HG03469 (cell line): ENCODE data around the gene OTC.
A peak's percentile ranks its signal among the peaks of the same experiment; 100 is the strongest.

Source experiments
- ATAC-seq: cut with Tn5 transposase; IDR thresholded peaks from one replicate; pipeline ENCODE4 v1.9.1; 2021; ENCODE audit warnings: mild to moderate bottlenecking, moderate library complexity, moderate number of reproducible peaks; ENCODE audit not compliant: unreplicated experiment

The OTC gene

DNA sequence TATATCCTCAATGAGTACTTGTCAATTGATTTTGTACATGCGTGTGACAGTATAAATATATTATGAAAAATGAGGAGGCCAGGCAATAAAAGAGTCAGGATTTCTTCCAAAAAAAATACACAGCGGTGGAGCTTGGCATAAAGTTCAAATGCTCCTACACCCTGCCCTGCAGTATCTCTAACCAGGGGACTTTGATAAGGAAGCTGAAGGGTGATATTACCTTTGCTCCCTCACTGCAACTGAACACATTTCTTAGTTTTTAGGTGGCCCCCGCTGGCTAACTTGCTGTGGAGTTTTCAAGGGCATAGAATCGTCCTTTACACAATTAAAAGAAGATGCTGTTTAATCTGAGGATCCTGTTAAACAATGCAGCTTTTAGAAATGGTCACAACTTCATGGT, at the start of gene OTC:
Gene OTC (plus strand): TSS at position 243 of the 400 bp plus-strand sequence. CDS start 93 bp downstream, at position 336.
- ATAC-seq = no peak

DNA sequence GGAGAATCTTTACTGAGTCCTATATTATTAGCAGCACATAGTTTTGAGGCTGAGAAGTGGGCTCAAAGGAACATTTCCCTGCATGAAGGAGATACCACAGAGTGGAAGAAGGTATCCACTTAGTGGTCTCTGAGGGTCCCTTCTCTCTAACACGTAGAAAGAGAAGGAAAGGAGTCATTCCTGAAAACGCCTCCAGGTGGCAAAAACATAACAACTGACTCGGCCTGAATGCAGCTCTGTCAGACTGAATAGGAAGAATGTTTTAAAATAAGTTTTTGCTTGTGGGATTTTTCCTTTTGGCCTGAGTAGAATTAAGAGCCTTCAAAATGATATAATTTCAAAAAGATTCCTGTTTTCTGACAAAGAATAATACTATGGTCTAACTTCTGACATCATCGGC, 48.4 kb upstream of the OTC start:
- no peak for ATAC-seq

DNA sequence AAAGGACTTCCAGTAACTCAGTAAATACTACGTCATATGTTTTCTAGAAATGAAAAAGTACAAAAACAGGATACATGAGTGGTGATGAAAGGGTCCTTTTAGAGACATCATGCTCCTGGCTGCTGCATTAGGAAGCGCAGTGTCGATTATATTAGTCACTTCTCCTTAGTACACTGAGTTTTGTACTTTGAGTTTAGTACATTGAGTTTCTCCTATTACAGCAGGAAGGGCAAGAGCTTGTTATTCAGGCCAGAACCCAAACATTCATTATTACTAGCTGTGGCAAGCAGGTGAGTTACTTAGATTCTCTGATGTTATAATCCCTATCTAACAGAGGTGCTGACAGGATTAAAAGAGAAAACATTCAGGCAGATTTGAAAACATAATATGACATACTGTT, 46.4 kb upstream of the OTC start:
- no peak for ATAC-seq

DNA sequence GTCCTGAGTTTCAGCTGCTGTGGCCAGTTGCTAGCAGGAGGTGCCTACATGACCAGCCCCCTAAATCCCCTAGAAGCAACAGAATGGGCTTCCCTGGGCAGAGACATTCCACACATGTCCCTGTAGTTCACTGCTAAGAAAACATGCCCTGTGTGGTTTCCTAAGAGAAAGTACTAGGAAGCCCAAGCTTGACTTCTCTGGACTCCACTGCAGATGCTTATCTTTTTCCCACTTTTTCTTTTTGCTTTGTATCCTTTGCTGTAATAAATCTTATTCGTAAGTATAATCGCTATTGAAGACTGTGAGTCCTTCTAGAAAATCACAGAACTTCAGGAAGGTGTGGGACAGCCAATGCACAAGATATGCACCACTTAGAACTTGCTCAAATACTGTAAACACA, 40.7 kb upstream of the OTC start:
- no peak for ATAC-seq

DNA sequence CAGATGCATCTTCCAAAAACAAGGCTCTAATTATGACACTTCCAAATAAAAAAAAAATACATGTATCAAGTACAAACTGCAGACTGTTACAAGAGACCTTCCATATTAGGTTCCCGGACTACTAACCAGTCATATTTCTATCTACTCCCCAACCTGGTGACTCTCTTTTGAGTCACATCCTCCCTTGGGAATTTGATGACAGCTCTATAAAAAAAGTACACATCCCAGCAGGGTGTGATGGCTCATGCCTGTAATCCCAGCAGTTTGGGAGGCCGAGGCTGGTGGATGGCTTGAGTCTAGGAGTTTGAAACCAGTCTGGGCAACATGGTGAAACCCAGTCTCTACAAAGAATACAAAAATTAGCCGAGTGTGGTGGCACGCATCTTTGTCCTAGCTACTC, 40.0 kb upstream of the OTC start:
- no peak for ATAC-seq

GRCh38 chrX:38313190-38313589, 39.2 kb upstream of the OTC start:
- ATAC-seq = no peak

DNA sequence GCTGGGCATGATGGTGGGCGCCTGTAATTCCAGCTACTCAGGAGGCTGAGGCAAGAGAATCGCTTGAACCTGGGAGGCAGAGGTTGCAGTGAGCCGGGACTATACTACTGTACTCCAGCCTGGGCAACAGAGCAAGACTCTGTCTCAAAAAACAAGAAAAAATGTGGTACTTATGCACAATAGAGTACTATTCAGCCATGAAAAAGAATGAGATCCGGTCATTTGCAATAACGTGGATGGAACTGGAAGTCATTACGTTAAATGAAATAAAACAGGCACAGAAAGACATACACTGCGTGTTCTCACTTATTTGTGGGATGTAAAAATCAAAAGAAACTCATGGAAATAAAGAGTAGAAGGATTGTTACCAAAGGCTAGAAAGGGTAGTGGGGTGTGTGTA, 37.2 kb upstream of the OTC start:
- no peak for ATAC-seq

- ATAC-seq = no peak
These were observed 34.2 kb upstream of the OTC start for GRCh38 chrX:38318196-38318595.

DNA sequence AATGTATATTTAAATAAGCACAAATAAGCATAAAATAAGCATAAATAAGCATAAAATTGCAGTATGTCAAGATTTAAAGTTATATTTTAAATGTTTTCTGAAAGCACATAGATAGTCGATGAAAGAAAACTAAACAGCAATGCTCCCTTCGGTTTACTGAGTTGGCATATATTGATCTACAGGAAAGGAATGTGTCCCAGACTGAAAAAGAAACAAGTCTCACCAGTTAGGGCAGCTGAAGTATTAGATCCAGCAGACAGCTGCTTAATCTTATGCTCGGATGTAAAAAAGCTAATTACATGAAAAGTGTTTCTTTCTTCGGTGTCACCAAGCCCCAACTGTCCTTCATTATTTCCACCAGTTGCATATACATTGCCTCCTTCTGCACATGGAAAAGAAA, 33.8 kb upstream of the OTC start:
- ATAC-seq = no peak

GRCh38 chrX:38320819-38321218, 31.6 kb upstream of the OTC start:
- no peak for ATAC-seq

GRCh38 chrX:38326086-38326485, 26.3 kb upstream of the OTC start:
- no peak for ATAC-seq

DNA sequence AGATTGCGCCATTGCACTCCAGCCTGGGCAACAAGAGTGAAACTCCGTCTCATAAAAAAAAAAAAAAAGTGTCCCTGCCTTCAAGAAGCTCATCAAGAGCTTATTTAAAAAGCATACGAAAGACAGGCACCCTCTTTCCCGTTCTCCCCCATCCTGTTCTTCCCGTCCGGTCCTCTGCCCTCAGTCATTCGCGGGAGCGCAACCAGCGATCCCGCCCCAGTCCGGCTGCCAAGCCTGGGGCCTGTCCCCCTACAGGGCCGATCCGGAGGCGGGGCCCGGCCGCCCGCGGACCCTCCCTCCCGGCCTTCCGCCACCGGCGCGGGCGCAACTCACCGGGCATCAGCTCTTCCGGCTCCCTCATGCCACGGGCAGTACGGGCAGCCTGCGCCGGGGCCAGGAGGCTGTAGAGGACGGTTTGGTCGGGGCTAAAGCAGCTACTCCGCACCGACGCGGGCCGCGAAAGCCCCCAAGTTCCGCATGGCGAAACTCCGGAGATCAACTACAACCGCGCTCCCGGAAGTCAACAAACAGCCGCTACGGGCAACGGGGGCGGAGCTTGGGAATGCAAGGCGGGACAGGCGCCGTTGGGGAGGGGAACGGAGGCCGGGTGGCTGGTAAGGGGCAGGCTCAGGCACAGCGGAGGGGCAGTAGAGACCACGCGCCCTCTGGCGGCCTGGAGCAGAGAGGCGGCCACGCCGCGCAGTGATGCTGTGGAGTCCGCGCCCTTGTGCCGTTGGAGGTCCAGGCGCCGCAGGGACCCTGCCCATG, 25.2 kb upstream of the OTC start, which contains the start of gene RPGR:
Gene RPGR (minus strand): TSS at position 503 of the 768 bp plus-strand sequence. CDS start 142 bp downstream, at position 361.
- ATAC-seq = peak; percentile 85

- ATAC-seq = no peak
These were observed 24.7 kb upstream of the OTC start for GRCh38 chrX:38327775-38328081.

DNA sequence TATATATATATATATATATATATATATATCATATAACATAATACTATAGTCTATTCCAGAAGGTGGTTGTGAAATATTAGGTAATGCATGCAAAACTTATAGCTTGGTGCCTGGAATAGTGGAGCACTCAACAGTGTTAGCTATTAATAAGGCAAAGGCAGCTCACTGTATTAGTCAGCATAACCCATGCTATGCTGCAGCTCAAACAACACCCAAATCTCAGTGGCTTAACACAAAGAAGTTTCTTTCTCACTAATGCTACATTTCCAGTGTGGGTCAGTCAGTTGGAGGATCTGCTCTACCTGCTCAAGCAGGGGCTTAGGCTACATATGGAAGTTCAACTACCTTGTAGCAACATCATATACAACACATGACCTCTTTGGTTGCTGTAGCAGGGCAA, 19.9 kb upstream of the OTC start:
- ATAC-seq = peak; percentile 74

DNA sequence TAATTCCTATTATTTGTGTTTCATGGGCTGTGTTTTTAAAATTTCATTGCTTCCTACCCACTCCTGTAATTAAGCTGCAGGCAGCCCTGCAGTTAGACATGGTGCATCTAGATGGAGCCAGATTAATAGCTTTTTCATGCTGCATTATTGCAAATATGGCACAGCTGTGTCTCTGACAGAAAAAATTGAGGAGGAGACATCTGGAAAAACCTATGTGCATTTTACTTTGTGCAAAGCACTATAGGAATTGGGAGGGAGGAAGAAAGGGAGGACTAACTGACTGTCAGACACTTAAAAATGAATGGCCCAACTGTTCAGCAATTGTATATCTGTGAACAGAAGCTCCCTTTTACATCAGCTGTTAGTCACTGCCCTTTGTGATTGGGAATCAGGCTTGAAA, 17.0 kb upstream of the OTC start:
- no peak for ATAC-seq

- no peak for ATAC-seq
These were observed 15.7 kb upstream of the OTC start for GRCh38 chrX:38336538-38337240.

DNA sequence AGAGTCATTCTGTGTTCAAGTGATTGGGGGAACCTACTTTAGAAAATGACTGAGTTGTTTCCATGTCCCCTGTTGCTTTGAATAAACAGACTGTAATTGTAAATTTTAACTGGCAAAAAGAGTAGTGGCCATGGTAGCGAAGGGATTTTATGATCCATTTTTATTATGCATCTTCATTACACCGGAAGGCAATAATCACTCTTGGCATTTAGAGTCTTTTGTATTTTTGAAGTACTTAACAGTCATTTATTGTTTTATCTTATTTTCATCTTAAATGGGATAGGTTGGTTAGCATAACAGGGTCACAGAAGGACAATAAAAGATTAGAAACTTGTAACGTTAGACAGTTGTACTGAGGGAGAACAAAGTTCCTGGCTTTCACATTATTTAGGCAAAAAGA, 11.0 kb upstream of the OTC start:
- no peak for ATAC-seq

DNA sequence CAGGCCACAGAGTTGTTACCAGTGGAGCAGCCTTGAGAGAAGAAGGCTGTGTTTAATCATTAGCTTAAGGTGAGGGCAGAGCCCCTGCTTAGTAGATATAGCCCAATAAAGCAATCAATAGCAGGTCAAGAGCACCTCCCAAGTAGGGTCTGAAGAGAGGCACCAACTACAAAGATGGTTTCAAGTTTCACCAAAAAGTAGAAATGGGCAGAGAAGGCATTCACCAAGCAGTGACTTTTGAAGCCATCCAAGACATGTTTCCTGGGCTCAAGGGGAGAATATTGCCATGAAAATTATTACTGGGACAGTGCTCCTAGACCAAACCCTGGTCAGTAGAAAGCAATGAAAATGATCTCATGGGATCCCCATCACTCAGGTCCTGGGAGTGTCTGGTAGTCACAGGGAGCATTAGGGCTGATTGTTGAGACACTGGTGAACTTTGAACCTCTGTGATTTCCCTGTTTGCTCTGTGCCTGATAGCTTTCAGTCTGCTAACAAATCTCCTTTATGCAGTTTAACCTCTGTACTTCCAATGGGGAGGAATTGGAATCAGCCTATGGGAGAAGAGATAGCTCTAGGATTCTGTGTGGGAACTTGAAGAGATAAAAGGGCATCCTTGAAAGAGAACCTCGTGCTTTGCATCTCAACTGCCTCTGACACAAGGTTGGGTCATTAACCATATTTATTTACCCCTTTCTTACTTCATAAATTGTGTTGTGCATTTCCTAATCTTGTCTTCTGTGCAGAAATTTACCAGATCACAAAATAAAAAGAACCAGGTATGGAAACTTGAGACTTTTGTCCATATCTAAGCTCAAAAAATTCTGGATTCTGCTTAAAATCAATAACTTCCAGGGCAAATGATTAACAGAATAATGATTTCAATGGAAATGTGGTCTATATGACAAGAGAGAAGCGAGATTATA, 9.3 kb upstream of the OTC start:
- ATAC-seq = no peak

DNA sequence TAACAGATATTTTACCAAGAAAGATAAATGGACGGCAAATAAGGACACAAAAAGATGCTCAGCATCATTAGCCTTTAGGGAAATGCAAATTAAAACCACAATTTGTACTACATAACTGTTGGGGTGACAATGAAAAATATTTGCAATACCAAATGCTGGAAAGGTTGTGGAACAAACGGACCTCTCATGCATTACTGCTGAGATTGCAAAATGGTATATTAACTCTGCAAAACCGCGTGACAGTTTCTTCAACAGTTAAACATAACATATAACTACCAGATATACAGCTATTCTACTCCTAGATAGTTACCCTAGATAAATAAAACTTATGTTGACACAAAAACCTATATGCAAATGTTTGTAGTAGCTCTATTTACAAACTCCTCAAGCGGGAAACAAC, 6.3 kb upstream of the OTC start:
- no peak for ATAC-seq

DNA sequence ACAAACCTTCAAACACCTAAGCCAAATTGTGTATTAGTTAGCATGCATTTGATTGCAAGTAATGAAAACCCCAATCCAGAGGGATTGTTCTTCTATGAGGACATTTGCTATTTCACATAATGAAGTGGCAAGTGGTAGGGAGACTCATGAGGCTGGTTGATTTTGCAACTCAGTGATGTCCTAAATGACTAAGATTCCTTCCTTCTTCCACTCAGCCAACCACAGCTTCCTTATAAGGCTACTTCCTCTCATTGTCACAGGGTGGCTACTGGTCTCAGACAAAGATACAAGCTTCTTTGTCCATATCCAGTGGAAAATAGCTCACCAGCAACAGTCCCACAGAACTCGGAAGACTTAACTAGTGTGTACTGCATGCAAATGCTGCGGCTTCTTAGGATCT, 5.3 kb upstream of the OTC start:
- peak; percentile 72 for ATAC-seq

DNA sequence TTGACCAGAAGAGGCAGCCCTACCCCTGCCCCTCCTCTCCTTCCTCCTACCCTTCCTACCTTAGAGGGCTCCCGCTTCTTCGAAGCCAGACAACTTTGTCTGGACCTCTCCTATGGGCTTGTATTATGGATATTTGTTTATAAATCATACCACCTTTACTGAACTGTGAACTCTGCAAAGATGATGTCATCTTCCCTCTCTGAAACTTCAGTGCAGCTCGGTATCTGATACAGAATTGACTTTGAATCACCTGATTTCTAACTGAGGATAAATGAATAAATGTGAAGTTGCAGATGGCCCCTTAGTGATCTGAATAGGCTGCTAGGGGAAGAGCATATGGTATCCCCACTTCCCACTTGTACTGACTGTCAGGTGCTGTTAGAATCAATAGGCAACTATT, 1.1 kb upstream of the OTC start:
- ATAC-seq = no peak

GRCh38 chrX:38356401-38356800, 4.0 kb downstream of the OTC start:
- no peak for ATAC-seq
